H9 (cell line): ENCODE results near the gene ZSWIM6. TPM values are rescaled to one million over a fixed set of nuclear protein-coding genes. Genes with fewer than 3 reads are reported as not detected.

Experiments used
- DNase-seq: peaks from one replicate; pipeline ENCODE4 v3.0.0-alpha.2; 2017
- H2AFZ ChIP-seq: one replicate; pipeline ENCODE4 v1.6.1; 2013; ENCODE audit warnings: mild to moderate bottlenecking, low read length, control low read depth, moderate library complexity
- H2AK5ac ChIP-seq: 2 replicates; pipeline ENCODE4 v1.6.1; 2013; ENCODE audit warnings: low read length, control low read depth, mixed read lengths; ENCODE audit not compliant: insufficient read length
- H2BK120ac ChIP-seq: one replicate; pipeline ENCODE4 v1.6.1; 2013; ENCODE audit warnings: low read depth, mild to moderate bottlenecking, low read length, control low read depth, inconsistent platforms; ENCODE audit not compliant: poor library complexity, severe bottlenecking
- H2BK12ac ChIP-seq: 2 replicates; pipeline ENCODE4 v1.6.1; 2013; ENCODE audit warnings: low read length, control low read depth, mixed read lengths, low read depth; ENCODE audit not compliant: insufficient read length
- H2BK15ac ChIP-seq: 2 replicates; pipeline ENCODE4 v1.6.1; 2013; ENCODE audit warnings: low read depth, low read length, control low read depth
- H2BK20ac ChIP-seq: one replicate; pipeline ENCODE4 v1.6.1; 2013; ENCODE audit warnings: low read depth, mild to moderate bottlenecking, low read length, control low read depth, inconsistent platforms; ENCODE audit not compliant: poor library complexity, severe bottlenecking
- H2BK5ac ChIP-seq: 2 replicates; pipeline ENCODE4 v1.6.1; 2013; ENCODE audit warnings: low read length, control low read depth, mixed read lengths; ENCODE audit not compliant: insufficient read length
- H3K14ac ChIP-seq: 2 replicates; pipeline ENCODE4 v1.6.1; 2013; ENCODE audit warnings: low read length, control low read depth; ENCODE audit not compliant: insufficient read depth
- H3K18ac ChIP-seq: 2 replicates; pipeline ENCODE4 v1.6.1; 2013; ENCODE audit warnings: low read depth, mild to moderate bottlenecking, mixed read lengths, low read length, control low read depth; ENCODE audit not compliant: insufficient read length
- H3K23ac ChIP-seq: 2 replicates; pipeline ENCODE4 v1.6.1; 2013; ENCODE audit warnings: low read length, control low read depth, mixed read lengths, low read depth; ENCODE audit not compliant: insufficient read length
- H3K23me2 ChIP-seq: 2 replicates; pipeline ENCODE4 v1.6.1; 2013; ENCODE audit warnings: low read depth, mild to moderate bottlenecking, mixed read lengths, low read length, control low read depth; ENCODE audit not compliant: insufficient read length, poor library complexity, severe bottlenecking
- H3K27ac ChIP-seq: 2 replicates; pipeline ENCODE4 v1.5.1; 2013; ENCODE audit warnings: low read length, control low read depth, mixed read lengths, low read depth; ENCODE audit not compliant: insufficient read length
- H3K27me3 ChIP-seq: 2 replicates; pipeline ENCODE4 v1.6.1; 2013; ENCODE audit warnings: low read length, control low read depth, inconsistent platforms; ENCODE audit not compliant: insufficient read depth
- H3K4ac ChIP-seq: 2 replicates; pipeline ENCODE4 v1.6.1; 2013; ENCODE audit warnings: low read depth, mild to moderate bottlenecking, control low read depth, inconsistent platforms, low read length, moderate library complexity
- H3K4me1 ChIP-seq: 2 replicates; pipeline ENCODE4 v1.6.1; 2013; ENCODE audit warnings: low read length, control low read depth, inconsistent platforms; ENCODE audit not compliant: insufficient read depth
- H3K4me2 ChIP-seq: 2 replicates; pipeline ENCODE4 v1.6.1; 2013; ENCODE audit warnings: low read length, control low read depth, mixed read lengths; ENCODE audit not compliant: insufficient read length, insufficient read depth
- H3K56ac ChIP-seq: 2 replicates; pipeline ENCODE4 v1.6.1; 2013; ENCODE audit warnings: low read depth, mild to moderate bottlenecking, mixed read lengths, low read length, control low read depth; ENCODE audit not compliant: insufficient read length
- H3K79me1 ChIP-seq: 2 replicates; pipeline ENCODE4 v1.6.1; 2013; ENCODE audit warnings: low read depth, mild to moderate bottlenecking, moderate library complexity, low read length, control low read depth, inconsistent platforms; ENCODE audit not compliant: insufficient read depth, poor library complexity, severe bottlenecking
- H3K79me2 ChIP-seq: 2 replicates; pipeline ENCODE4 v1.6.1; 2013; ENCODE audit warnings: low read length, control low read depth, inconsistent platforms; ENCODE audit not compliant: insufficient read depth
- H3K9ac ChIP-seq: 2 replicates; pipeline ENCODE4 v1.6.1; 2013; ENCODE audit warnings: low read length, control low read depth, mixed read lengths; ENCODE audit not compliant: insufficient read length; ENCODE audit errors: extremely low read depth
- H3K9me3 ChIP-seq: one replicate; pipeline ENCODE4 v1.6.1; 2013; ENCODE audit warnings: low read depth, low read length, inconsistent platforms; ENCODE audit not compliant: control insufficient read depth
- H3T11ph ChIP-seq: one replicate; pipeline ENCODE4 v1.6.1; 2013; ENCODE audit warnings: mild to moderate bottlenecking, low read length, control low read depth, inconsistent platforms
- H4K20me1 ChIP-seq: one replicate; pipeline ENCODE4 v1.6.1; 2013; ENCODE audit not compliant: control insufficient read depth, insufficient read length, insufficient read depth
- H4K5ac ChIP-seq: 2 replicates; pipeline ENCODE4 v1.6.1; 2013; ENCODE audit warnings: low read depth, mild to moderate bottlenecking, mixed read lengths, low read length, control low read depth; ENCODE audit not compliant: insufficient read length
- H4K8ac ChIP-seq: replicated peaks from 2 replicates; pipeline ENCODE4 v1.6.1; 2013; ENCODE audit warnings: low read length, control low read depth, mixed read lengths, low read depth; ENCODE audit not compliant: insufficient read length
- H4K91ac ChIP-seq: 2 replicates; pipeline ENCODE4 v1.6.1; 2013; ENCODE audit warnings: low read depth, mild to moderate bottlenecking, moderate library complexity, mixed read lengths, low read length, control low read depth; ENCODE audit not compliant: insufficient read length
- H3K27ac Mint-ChIP-seq, 3 experiments: 2 replicates in 2 of 3; 3 replicates in 1 of 3; pipeline ENCODE4 v1.8.0; 2020 to 2021; ENCODE audit warnings: mixed read lengths in 3 of 3, mild to moderate bottlenecking in 1 of 3, moderate library complexity in 1 of 3
- H3K27me3 Mint-ChIP-seq: 2 replicates; pipeline ENCODE4 v1.8.0; 2021; ENCODE audit warnings: low read depth, mild to moderate bottlenecking, moderate library complexity, mixed read lengths
- H3K36me3 Mint-ChIP-seq, 3 experiments: 2 replicates in 2 of 3; 3 replicates in 1 of 3; pipeline ENCODE4 v1.8.0; 2020 to 2021; ENCODE audit warnings: low read depth in 3 of 3, mixed read lengths in 3 of 3; ENCODE audit not compliant: insufficient read depth in 1 of 3
- H3K4me1 Mint-ChIP-seq, 2 experiments: 2 replicates each; pipeline ENCODE4 v1.8.0; 2020; ENCODE audit warnings: mixed read lengths in 2 of 2
- H3K4me3 Mint-ChIP-seq, 2 experiments: 2 replicates in 1 of 2; 3 replicates in 1 of 2; pipeline ENCODE4 v1.8.0; 2020 to 2021; ENCODE audit warnings: mild to moderate bottlenecking in 2 of 2, mixed read lengths in 2 of 2, moderate library complexity in 1 of 2
- H3K9me3 Mint-ChIP-seq, 2 experiments: 2 replicates in 1 of 2; 3 replicates in 1 of 2; pipeline ENCODE4 v1.8.0; 2020; ENCODE audit warnings: mild to moderate bottlenecking in 2 of 2, mixed read lengths in 2 of 2, moderate library complexity in 1 of 2
- WGBS: extraction: QIAGEN DNeasy Blood & Tissue Kit; methylation state at CpG from one replicate; pipeline ENCODE4 v1.1.7; 2013; ENCODE audit warnings: missing lambda C conversion rate, low lambda C conversion rate, mixed read lengths; ENCODE audit not compliant: insufficient read length; ENCODE audit errors: extremely low coverage; 5-methylcytosine and 5-hydroxymethylcytosine counted together
- total RNA-seq: library from RNA; stranded (reverse); gene quantifications from 2 replicates; pipeline ENCODE4 v1.2.1, GENCODE V29; 2021
- TF ChIP-seq, protein P1 (sequence below): fragments of 200-600 bp; sonication (generic); conservative IDR thresholded peaks from 3 replicates; pipeline ENCODE4 v1.8.0; 2021; ENCODE audit warnings: antibody characterized with exemption, mild to moderate bottlenecking

ZSWIM6 gene
- total RNA-seq, 1 experiment from 2014 or later, result 11.5 TPM

DNA sequence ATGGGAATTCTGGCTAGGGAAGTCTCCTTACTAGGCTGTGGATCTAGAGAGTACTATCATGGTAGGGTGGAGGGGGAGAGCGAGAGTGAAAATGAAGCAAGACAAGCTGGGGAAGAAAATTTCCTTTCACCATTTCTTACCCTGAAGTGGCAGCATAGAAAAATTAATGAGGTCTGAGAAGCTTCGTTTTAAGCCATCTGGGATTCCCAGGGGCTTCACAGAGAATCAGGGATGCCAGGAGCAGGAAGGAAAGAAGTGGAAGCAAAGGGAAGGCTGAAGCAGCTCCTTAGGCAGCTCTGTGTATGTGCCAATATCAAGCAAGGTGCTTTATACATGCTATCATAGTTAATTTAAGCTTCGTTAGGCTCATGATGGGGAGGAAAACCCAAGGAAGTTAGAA is 169.9 kb downstream of the ZSWIM6 start:
- Mint-ChIP-seq H3K4me1 (peaks cover 0 to under 1% of the 10 kb centered on the region in 2 experiments; a peak in 1 of 4 replicates), H3K27me3 (no peaks in the 10 kb centered on the region), H3K9me3 (no peaks in the 10 kb centered on the region), H3K4me3 (no peak overlapping the region), H3K36me3 (peaks cover 4 to 8% (median 5%) of the 10 kb centered on the region in 3 experiments; a peak in 4 of 7 replicates), H3K27ac (no peak overlapping the region)
- no peak overlapping the region for H2BK12ac ChIP-seq
- H2BK15ac ChIP-seq, result no peak overlapping the region
- H2AK5ac ChIP-seq, result no peak overlapping the region
- no CpG with 5 or more reads among the region's 3 CpGs for WGBS
- H3K4me1 ChIP-seq, result no peaks in the 10 kb centered on the region
- H3K14ac ChIP-seq, result no peak overlapping the region
- no peak overlapping the region for H3T11ph ChIP-seq
- H2AFZ ChIP-seq, result no peak overlapping the region
- no peaks in the 10 kb centered on the region; the same call in 1 of the 2 replicates for H3K27me3 ChIP-seq
- no peaks in the 10 kb centered on the region for H3K79me1 ChIP-seq
- H3K4me2 ChIP-seq, result no peak overlapping the region
- H4K5ac ChIP-seq, result no peak overlapping the region
- H3K56ac ChIP-seq, result no peak overlapping the region
- no peak overlapping the region for H3K23ac ChIP-seq
- H3K79me2 ChIP-seq, result no peaks in the 10 kb centered on the region
- H4K91ac ChIP-seq, result no peak overlapping the region
- no peak overlapping the region for H3K18ac ChIP-seq
- no peaks in the 10 kb centered on the region for H4K20me1 ChIP-seq
- no peaks in the 10 kb centered on the region for H3K9me3 ChIP-seq
- H2BK20ac ChIP-seq, result no peak overlapping the region
- H2BK5ac ChIP-seq, result no peak overlapping the region
- no peak for DNase-seq
- H3K9ac ChIP-seq, result no peak overlapping the region
- TF ChIP-seq, protein P1, sequence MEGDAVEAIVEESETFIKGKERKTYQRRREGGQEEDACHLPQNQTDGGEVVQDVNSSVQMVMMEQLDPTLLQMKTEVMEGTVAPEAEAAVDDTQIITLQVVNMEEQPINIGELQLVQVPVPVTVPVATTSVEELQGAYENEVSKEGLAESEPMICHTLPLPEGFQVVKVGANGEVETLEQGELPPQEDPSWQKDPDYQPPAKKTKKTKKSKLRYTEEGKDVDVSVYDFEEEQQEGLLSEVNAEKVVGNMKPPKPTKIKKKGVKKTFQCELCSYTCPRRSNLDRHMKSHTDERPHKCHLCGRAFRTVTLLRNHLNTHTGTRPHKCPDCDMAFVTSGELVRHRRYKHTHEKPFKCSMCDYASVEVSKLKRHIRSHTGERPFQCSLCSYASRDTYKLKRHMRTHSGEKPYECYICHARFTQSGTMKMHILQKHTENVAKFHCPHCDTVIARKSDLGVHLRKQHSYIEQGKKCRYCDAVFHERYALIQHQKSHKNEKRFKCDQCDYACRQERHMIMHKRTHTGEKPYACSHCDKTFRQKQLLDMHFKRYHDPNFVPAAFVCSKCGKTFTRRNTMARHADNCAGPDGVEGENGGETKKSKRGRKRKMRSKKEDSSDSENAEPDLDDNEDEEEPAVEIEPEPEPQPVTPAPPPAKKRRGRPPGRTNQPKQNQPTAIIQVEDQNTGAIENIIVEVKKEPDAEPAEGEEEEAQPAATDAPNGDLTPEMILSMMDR, result no peak
- H2BK120ac ChIP-seq, result no peak overlapping the region
- H3K27ac ChIP-seq, result no peak overlapping the region
- no peak overlapping the region for H4K8ac ChIP-seq
- H3K4ac ChIP-seq, result no peak overlapping the region
- no peaks in the 10 kb centered on the region for H3K23me2 ChIP-seq
